GM12878 (cell line): Measurements from ENCODE around the gene TSHR. TPM values are rescaled to one million over a fixed set of nuclear protein-coding genes. Genes with fewer than 3 reads are reported as not detected.
A peak's percentile ranks its signal among the peaks of the same experiment; 100 is the strongest.

Experiments used
- ATAC-seq: fragments of 200-7000 bp; cut with Tn5 transposase; 3 replicates; pipeline ENCODE4 v1.9.1; 2020; ENCODE audit warnings: mild to moderate bottlenecking, moderate library complexity
- Bru-seq: library from RNA; stranded (reverse); fragments of 400-500 nt; gene quantifications from one replicate; lab custom pipeline; 2021; lab: Mats Ljungman, UMichigan
- BruChase-seq, 2 experiments: library from RNA; stranded (reverse); fragments of 400-500 nt; gene quantifications; one replicate each; lab custom pipeline; 2021; lab: Mats Ljungman, UMichigan
- BruUV-seq: library from RNA; stranded (reverse); fragments of 400-500 nt; replicated peaks from 2 replicates; lab custom pipeline; 2021; lab: Mats Ljungman, UMichigan
- CTCF ChIA-PET: fragments of 300-600 bp; sonication (Branson Sonifier 250); formaldehyde crosslinking; extraction: SDS; loops from one replicate; lab custom pipeline; 2021; ENCODE audit warnings: inconsistent platforms; lab: Yijun Ruan, JAX
- POLR2A ChIA-PET: fragments of 350-600 bp; formaldehyde crosslinking; extraction: SDS; loops from one replicate; lab custom pipeline; 2021; ENCODE audit warnings: inconsistent platforms; lab: Charles Lee
- RAD21 ChIA-PET: fragments of 300-600 bp; sonication (Branson Sonifier 250); formaldehyde crosslinking; loops from one replicate; lab custom pipeline; 2023; ENCODE audit warnings: antibody characterized with exemption; ENCODE audit not compliant: unreplicated experiment; lab: Charles Lee
- SMC1A ChIA-PET: fragments of 300-600 bp; sonication (Branson Sonifier 250); formaldehyde crosslinking; loops from one replicate; lab custom pipeline; 2023; ENCODE audit not compliant: unreplicated experiment, uncharacterized antibody; lab: Charles Lee
- DNase-seq: peaks from one replicate; pipeline ENCODE4 v3.0.0-alpha.2; 2011; ENCODE audit warnings: low read depth, low spot score
- FAIRE-seq: peaks from 3 replicates; lab custom pipeline; 2011; peaks lifted over from hg19 to GRCh38; lab: Jason Lieb, UNC
- H2AFZ ChIP-seq: 2 replicates; pipeline ENCODE4 v1.6.0; 2011; ENCODE audit warnings: low read depth, low read length, control low read depth; ENCODE audit not compliant: control insufficient read depth
- H3K27ac ChIP-seq: 2 replicates; pipeline ENCODE4 v1.5.1; 2011; ENCODE audit warnings: control low read depth; ENCODE audit not compliant: control insufficient read depth, insufficient read depth
- H3K27me3 ChIP-seq, 2 experiments: replicated peaks in 1 of 2; 2 replicates each; pipeline versions ENCODE4 v1.6.0 to v1.6.1; 2011; ENCODE audit warnings: low read length in 1 of 2; ENCODE audit not compliant: control insufficient read depth in 2 of 2, insufficient read depth in 2 of 2
- H3K36me3 ChIP-seq, 2 experiments: 2 replicates each; pipeline ENCODE4 v1.5.1; 2011; ENCODE audit warnings: low read length in 1 of 2; ENCODE audit not compliant: control insufficient read depth in 2 of 2, insufficient read depth in 2 of 2
- H3K4me1 ChIP-seq: 2 replicates; pipeline ENCODE4 v1.6.1; 2011; ENCODE audit warnings: mild to moderate bottlenecking, low read length, moderate library complexity, mixed read lengths; ENCODE audit not compliant: control insufficient read depth, insufficient read depth
- H3K4me2 ChIP-seq: 2 replicates; pipeline ENCODE4 v1.6.0; 2011; ENCODE audit warnings: control low read depth; ENCODE audit not compliant: control insufficient read depth, insufficient read depth
- H3K4me3 ChIP-seq: fragments of 200-600 bp; sonication (generic); 2 replicates; pipeline ENCODE4 v1.5.1; 2016
- H3K79me2 ChIP-seq: 2 replicates; pipeline ENCODE4 v1.6.0; 2011; ENCODE audit warnings: low read length; ENCODE audit not compliant: control insufficient read depth, insufficient read depth
- H3K9ac ChIP-seq: 2 replicates; pipeline ENCODE4 v1.8.0; 2011; ENCODE audit warnings: low read length, control low read depth, mixed read lengths; ENCODE audit not compliant: control insufficient read depth, insufficient read depth
- H3K9me3 ChIP-seq: replicated peaks from 3 replicates; pipeline ENCODE4 v1.5.1; 2011; ENCODE audit warnings: mild to moderate bottlenecking, low read length; ENCODE audit not compliant: control insufficient read depth, insufficient read depth
- H4K20me1 ChIP-seq: 2 replicates; pipeline ENCODE4 v1.6.0; 2011; ENCODE audit not compliant: control insufficient read depth, insufficient read depth
- BHLHE40 ChIP-seq, 2 experiments: fragments of 450-650 bp in 1 of 2; IDR thresholded peaks; 2 replicates each; pipeline ENCODE4 v1.6.1; 2011 to 2017; ENCODE audit warnings: low read depth in 2 of 2, borderline replicate concordance in 1 of 2, improper control_type of control experiment in 1 of 2, low read length in 1 of 2, mild to moderate bottlenecking in 1 of 2
- CBFB ChIP-seq: IDR thresholded peaks from 2 replicates; pipeline ENCODE4 v1.6.1; 2016; ENCODE audit warnings: antibody characterized with exemption, low read depth
- CBX5 ChIP-seq: sonication (generic); IDR thresholded peaks from 2 replicates; pipeline ENCODE4 v1.6.1; 2016; ENCODE audit warnings: low read depth, moderate library complexity, mild to moderate bottlenecking, inconsistent platforms
- CREB1 ChIP-seq: IDR thresholded peaks from 2 replicates; pipeline ENCODE4 v1.6.1; 2012; ENCODE audit warnings: low read depth, mild to moderate bottlenecking, inconsistent platforms
- FOXM1 ChIP-seq: IDR thresholded peaks from 2 replicates; pipeline ENCODE4 v1.6.1; 2012; ENCODE audit warnings: low read depth, mild to moderate bottlenecking, inconsistent platforms, low read length, moderate library complexity
- GATAD2B ChIP-seq: fragments of 450-650 bp; conservative IDR thresholded peaks from 2 replicates; pipeline ENCODE4 v1.6.1; 2017; ENCODE audit warnings: low read depth, mild to moderate bottlenecking, moderate library complexity
- KLF5 ChIP-seq: fragments of 450-650 bp; IDR thresholded peaks from 2 replicates; pipeline ENCODE4 v1.6.1; 2014; ENCODE audit warnings: mild to moderate bottlenecking; ENCODE audit not compliant: partially characterized antibody
- MEF2A ChIP-seq: IDR thresholded peaks from 2 replicates; pipeline ENCODE4 v1.6.1; 2011; ENCODE audit warnings: low read depth, mild to moderate bottlenecking, low read length, moderate library complexity; ENCODE audit not compliant: insufficient read depth
- MYB ChIP-seq: fragments of 150-350 bp; IDR thresholded peaks from 2 replicates; pipeline ENCODE4 v1.6.1; 2014; ENCODE audit warnings: mild to moderate bottlenecking, low read depth, low read length, borderline replicate concordance
- RAD21 ChIP-seq: IDR thresholded peaks from 2 replicates; pipeline ENCODE4 v1.6.1; 2011; ENCODE audit warnings: mild to moderate bottlenecking, low read depth, low read length, moderate library complexity; ENCODE audit not compliant: insufficient read depth
- RB1 ChIP-seq: fragments of 450-650 bp; formaldehyde crosslinking; IDR thresholded peaks from 2 replicates; pipeline ENCODE4 v1.6.1; 2017; ENCODE audit warnings: mild to moderate bottlenecking, borderline replicate concordance
- RCOR1 ChIP-seq: conservative IDR thresholded peaks from 2 replicates; pipeline ENCODE4 v1.6.1; 2012; ENCODE audit warnings: low read depth, low read length, improper control_type of control experiment
- SREBF2 ChIP-seq: IDR thresholded peaks from 2 replicates; pipeline ENCODE4 v1.6.1; 2012; ENCODE audit warnings: mild to moderate bottlenecking, low read length
- TAF1 ChIP-seq: IDR thresholded peaks from 2 replicates; pipeline ENCODE4 v1.6.1; 2011; ENCODE audit warnings: mild to moderate bottlenecking, low read depth, low read length, borderline replicate concordance
- TCF12 ChIP-seq: IDR thresholded peaks from 2 replicates; pipeline ENCODE4 v1.6.1; 2011; ENCODE audit warnings: low read depth, mild to moderate bottlenecking, low read length
- ZBTB4 ChIP-seq: fragments of 450-650 bp; formaldehyde crosslinking; IDR thresholded peaks from 2 replicates; pipeline ENCODE4 v1.4.0; 2022; ENCODE audit warnings: mild to moderate bottlenecking, moderate library complexity
- ZNF207 ChIP-seq: fragments of 450-650 bp; IDR thresholded peaks from 2 replicates; pipeline ENCODE4 v1.6.1; 2014; ENCODE audit warnings: antibody characterized with exemption, mild to moderate bottlenecking, borderline replicate concordance
- ZNF24 ChIP-seq: fragments of 450-650 bp; IDR thresholded peaks from 2 replicates; pipeline ENCODE4 v1.6.1; 2017; ENCODE audit warnings: antibody characterized with exemption, mild to moderate bottlenecking
- WGBS: methylation state at CpG from one replicate; pipeline ENCODE4 v1.1.6; 2016; ENCODE audit warnings: low lambda C conversion rate; ENCODE audit not compliant: insufficient replicate concordance, insufficient coverage; ENCODE audit errors: missing lambda C conversion rate; 5-methylcytosine and 5-hydroxymethylcytosine counted together
- in situ Hi-C: fragments of 300-500 bp; cut with MboI; formaldehyde crosslinking; loops from 9 replicates; pipeline ENCODE4 v1.14.3; 2018; ENCODE audit warnings: mixed read lengths
- intact Hi-C: fragments of 100-400 bp; cut with micrococcal nuclease; formaldehyde crosslinking; loops from one replicate; pipeline ENCODE4 v1.14.2; 2022; ENCODE audit not compliant: unreplicated experiment
- long read RNA-seq, 2 experiments: library from polyadenylated mRNA; unstranded; transcript quantifications; one replicate each; pipeline ENCODE4 v2.0.0, GENCODE V29; 2019 to 2020
- polyA minus RNA-seq, 3 experiments: library from RNA; depleted of rRNA, polyadenylated mRNA; stranded (reverse); fragments of >200 nt; gene quantifications; 2 replicates each; pipeline ENCODE4 v1.2.3, GENCODE V29; 2011
- polyA plus RNA-seq, 11 experiments: library from polyadenylated mRNA; depleted of rRNA in 4 of 11; unstranded in 6 of 11; stranded (reverse) in 5 of 11; fragments of >200 nt; fragmentation: Nextera tagmentation in 4 of 11; fragmentation: Illumina TruSeq in 1 of 11; extraction: Ambion mirVana in 4 of 11; extraction: Trizol in 1 of 11; gene quantifications; 1 replicate in 1 of 11; 2 replicates in 10 of 11; pipeline versions ENCODE4 v1.2.1 to v1.2.3, GENCODE V29; 2011 to 2016; ENCODE audit warnings: inconsistent platforms in 2 of 11, missing spikeins in 2 of 11, low read depth in 1 of 11
- total RNA-seq, 4 experiments: library from RNA; depleted of rRNA in 3 of 4; stranded (reverse); fragments of >200 nt in 3 of 4; fragmentation: Illumina TruSeq in 1 of 4; extraction: Trizol in 1 of 4; gene quantifications; 2 replicates each; pipeline versions ENCODE4 v1.2.1 to v1.2.3, GENCODE V29; 2013 to 2021

Gene TSHR
- total RNA-seq (2013; cell fraction: nucleolus; rRNA removed), result not detected in 2 replicates
- total RNA-seq (2014; rRNA removed), result 0.06 TPM in 1 of 2 replicates, not detected in the other
- not detected in 2 replicates for total RNA-seq (2014; rRNA removed; fragmentation: Illumina TruSeq; extraction: Trizol)
- not detected in 2 replicates for total RNA-seq (2021)
- not detected for polyA plus RNA-seq (2011; ENCODE audit: low read depth)
- polyA plus RNA-seq (2011; rRNA removed), result not detected in 2 replicates
- not detected in 2 replicates for polyA plus RNA-seq (2011; cell fraction: cytosol; rRNA removed)
- polyA plus RNA-seq (2011; cell fraction: nucleus; rRNA removed), result not detected in 2 replicates
- polyA plus RNA-seq (2012), result 0.14 and 0.20 TPM in 2 replicates
- not detected in 2 replicates for polyA plus RNA-seq (2014; fragmentation: Illumina TruSeq; extraction: Trizol)
- polyA plus RNA-seq (2014; fragmentation: Nextera tagmentation; extraction: Ambion mirVana), result not detected
- not detected in 2 replicates for polyA plus RNA-seq (2014; rRNA removed)
- under 1 TPM in 1 of 2 experiments, not detected in 1; 0.31 TPM for polyA plus RNA-seq (2016; fragmentation: Nextera tagmentation; extraction: Ambion mirVana)
- not detected in 2 replicates for polyA minus RNA-seq (2011; rRNA and poly(A)+ RNA removed)
- polyA minus RNA-seq (2011; cell fraction: cytosol; rRNA and poly(A)+ RNA removed), result not detected in 2 replicates
- polyA minus RNA-seq (2011; cell fraction: nucleus; rRNA and poly(A)+ RNA removed), result not detected in 2 replicates
- percentile 4 among the genes with signal in this experiment for Bru-seq, nascent RNA
- BruChase-seq, experiment 1, labeled RNA remaining after a 6-hour chase, result percentile 2 among the genes with signal in this experiment
- BruChase-seq, experiment 2, labeled RNA remaining after a 2-hour chase, result percentile 2 among the genes with signal in this experiment
- long read RNA-seq, experiment 1, result 0 reads
- long read RNA-seq, experiment 2, partial matches to known transcripts, result 0 of 2 reads
- long read RNA-seq, experiment 2, other reads (novel, unspliced or antisense), result 2 of 2 reads

GRCh38 chr14:80955416-80955941 is at the start of gene TSHR:
TSS of gene TSHR (plus strand) at chr14:80955621. CDS start at chr14:80955681, 60 bp downstream.
- BruUV-seq, result no TSS peak
- H3K27ac ChIP-seq, result no peak within 1 kb of the TSS
- ChIA-PET POLR2A (interaction anchor here (1.0 kb wide), 1 partner anchor 32 kb away, joined by 3 read pairs; no protein-coding TSS in a partner anchor), RAD21 (interaction anchor here (0.8 to 6.9 kb wide), 3 partner anchors 32 to 216 kb away, joined by 4 to 64 read pairs (median 5); no protein-coding TSS in a partner anchor), SMC1A (interaction anchor here (0.6 to 3.3 kb wide), 4 partner anchors 20 to 214 kb away, joined by 3 to 55 read pairs (median 4); no protein-coding TSS in a partner anchor), CTCF (interaction anchor here (0.6 to 11.6 kb wide), 11 partner anchors 14 to 500 kb away, joined by 3 to 178 read pairs (median 4); partner anchors contain the start of gene CEP128)
- H3K79me2 ChIP-seq, result no peaks in the 10 kb centered on the region
- H3K9ac ChIP-seq, result no peak within 1 kb of the TSS
- no peak for ATAC-seq
- H3K4me3 ChIP-seq, result no peak within 1 kb of the TSS; the same call in 1 of the 2 replicates
- no peaks in the 10 kb centered on the region for H3K9me3 ChIP-seq
- H3K4me1 ChIP-seq, result peaks cover 18% of the 10 kb centered on the region
- peaks cover 0 to 5% of the 10 kb centered on the region in 2 experiments; a peak in 2 of 4 replicates for H3K27me3 ChIP-seq
- no peaks in the 10 kb centered on the region for H3K36me3 ChIP-seq
- intact Hi-C loops (loop anchor here (2.0 kb wide), 1 partner anchor 507 kb away; no protein-coding TSS in a partner anchor), in situ Hi-C loops (loop anchor here (5.0 kb wide), 2 partner anchors 207 to 512 kb away; no protein-coding TSS in a partner anchor)
- no peak for FAIRE-seq
- H3K4me2 ChIP-seq, result peak within 1 kb of the TSS; percentile 90; the same call in 1 of the 2 replicates
- TF ChIP-seq RAD21, result no peak
- TF ChIP-seq CBFB, result no peak
- TF ChIP-seq GATAD2B, result no peak
- no peak for TF ChIP-seq TAF1
- TF ChIP-seq RB1, result no peak
- no peak for TF ChIP-seq ZBTB4
- TF ChIP-seq BHLHE40 (IDR thresholded peaks at IDR 0.05; ENCODE audit: borderline replicate concordance in 1 of 2, low read depth in 2 of 2, low read length in 1 of 2), result no peak
- TF ChIP-seq TCF12, result no peak
- no peak for TF ChIP-seq SREBF2
- TF ChIP-seq FOXM1, result no peak
- no peak for TF ChIP-seq MEF2A
- TF ChIP-seq ZNF24, result no peak
- TF ChIP-seq CREB1, result no peak
- TF ChIP-seq MYB, result no peak
- TF ChIP-seq CBX5, result no peak
- no peak for TF ChIP-seq ZNF207
- TF ChIP-seq RCOR1, result no peak
- TF ChIP-seq KLF5, result no peak
- WGBS, result 61% methylated on average over 19 of the region's 21 CpGs
- DNase-seq, result no peak
- H2AFZ ChIP-seq, result 0 out of 2 replicates have a peak within 1 kb of the TSS, but pooled peaks have one; percentile 50
- no peaks in the 10 kb centered on the region for H4K20me1 ChIP-seq
